GM21717 (cell line): ENCODE data around the gene ZNF318.

Experiments used
- ATAC-seq: cut with Tn5 transposase; IDR thresholded peaks from one replicate; pipeline ENCODE4 v1.9.1; 2021; ENCODE audit warnings: mild to moderate bottlenecking, moderate library complexity; ENCODE audit not compliant: unreplicated experiment

Gene ZNF318

GRCh38 chr6:43301081-43301870 is 68.2 kb downstream of the ZNF318 start:
- no peak for ATAC-seq

DNA sequence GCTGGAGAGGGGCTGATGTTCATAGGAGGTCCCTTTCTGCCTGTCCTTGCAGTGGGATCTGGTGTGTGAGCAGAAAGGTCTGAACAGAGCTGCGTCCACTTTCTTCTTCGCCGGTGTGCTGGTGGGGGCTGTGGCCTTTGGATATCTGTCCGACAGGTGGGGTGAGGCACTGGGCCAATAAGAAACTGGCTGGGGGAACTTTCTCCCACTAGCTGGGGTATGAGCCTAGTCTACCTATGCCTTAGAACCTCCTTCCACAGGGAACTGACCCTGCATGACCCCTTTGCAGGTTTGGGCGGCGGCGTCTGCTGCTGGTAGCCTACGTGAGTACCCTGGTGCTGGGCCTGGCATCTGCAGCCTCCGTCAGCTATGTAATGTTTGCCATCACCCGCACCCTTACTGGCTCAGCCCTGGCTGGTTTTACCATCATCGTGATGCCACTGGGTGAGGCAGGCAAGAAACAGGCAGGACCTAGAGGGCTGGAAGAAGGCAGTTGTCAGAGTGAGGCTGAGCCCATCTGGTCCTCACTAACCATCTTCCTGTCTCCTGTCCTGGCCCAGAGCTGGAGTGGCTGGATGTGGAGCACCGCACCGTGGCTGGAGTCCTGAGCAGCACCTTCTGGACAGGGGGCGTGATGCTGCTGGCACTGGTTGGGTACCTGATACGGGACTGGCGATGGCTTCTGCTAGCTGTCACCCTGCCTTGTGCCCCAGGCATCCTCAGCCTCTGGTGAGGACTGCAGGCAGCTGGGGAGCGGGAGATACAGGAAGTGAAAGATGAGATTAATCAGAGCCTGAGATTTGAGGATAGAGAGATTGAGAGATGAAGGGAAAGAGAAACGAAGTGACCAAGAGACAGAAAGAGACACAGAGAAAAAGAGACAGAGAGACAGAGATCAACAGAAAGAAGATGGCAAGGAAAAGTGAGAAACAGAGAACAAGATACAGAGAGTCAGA is 69.8 kb downstream of the ZNF318 start:
- no peak for ATAC-seq

GRCh38 chr6:43298565-43299337 is 70.7 kb downstream of the ZNF318 start:
- no peak for ATAC-seq

DNA sequence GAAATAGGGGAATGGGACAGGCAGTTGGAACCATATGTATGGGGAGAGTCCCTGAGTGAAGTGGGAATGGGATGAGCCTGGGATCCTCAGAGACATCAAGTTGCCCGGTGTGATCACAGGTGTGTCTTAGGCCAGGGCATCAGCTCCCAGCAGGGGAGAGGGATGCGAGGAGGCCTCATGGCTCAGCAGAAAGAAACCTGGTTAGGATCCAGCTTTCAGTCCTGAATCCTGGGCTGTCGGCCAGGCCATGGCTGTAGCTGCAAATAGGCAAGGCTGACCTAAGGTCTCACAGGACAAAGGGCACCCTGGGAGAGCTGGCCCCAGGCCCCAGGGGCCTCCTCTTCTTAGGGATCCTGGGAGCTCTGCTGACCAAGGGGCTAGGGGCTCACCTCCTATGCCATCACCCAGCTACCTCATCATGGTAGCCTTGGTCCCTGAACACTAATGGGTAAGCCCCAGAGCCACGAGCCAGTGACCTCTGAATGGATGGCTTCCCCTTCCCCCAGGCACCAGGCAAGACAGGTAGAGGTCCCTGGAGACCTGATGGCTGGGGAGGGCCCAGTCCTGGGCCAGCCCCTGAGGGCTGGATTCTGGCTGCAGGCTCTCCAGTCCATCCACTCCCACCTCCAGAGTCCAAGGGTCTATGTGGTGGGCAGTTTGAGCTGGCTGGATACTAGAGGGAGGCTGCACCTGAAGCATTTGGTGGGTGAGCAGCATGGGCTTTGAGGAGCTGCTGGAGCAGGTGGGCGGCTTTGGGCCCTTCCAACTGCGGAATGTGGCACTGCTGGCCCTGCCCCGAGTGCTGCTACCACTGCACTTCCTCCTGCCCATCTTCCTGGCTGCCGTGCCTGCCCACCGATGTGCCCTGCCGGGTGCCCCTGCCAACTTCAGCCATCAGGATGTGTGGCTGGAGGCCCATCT is 71.5 kb downstream of the ZNF318 start, which contains the start of gene SLC22A7:
Gene SLC22A7 (plus strand): TSS at position 617 of the 921 bp plus-strand sequence. CDS start 99 bp downstream, at position 716.
- no peak for ATAC-seq

GRCh38 chr6:43296780-43297497 is 72.5 kb downstream of the ZNF318 start:
- ATAC-seq, result no peak

GRCh38 chr6:43295456-43295855 is 74.0 kb downstream of the ZNF318 start:
- ATAC-seq, result no peak

DNA sequence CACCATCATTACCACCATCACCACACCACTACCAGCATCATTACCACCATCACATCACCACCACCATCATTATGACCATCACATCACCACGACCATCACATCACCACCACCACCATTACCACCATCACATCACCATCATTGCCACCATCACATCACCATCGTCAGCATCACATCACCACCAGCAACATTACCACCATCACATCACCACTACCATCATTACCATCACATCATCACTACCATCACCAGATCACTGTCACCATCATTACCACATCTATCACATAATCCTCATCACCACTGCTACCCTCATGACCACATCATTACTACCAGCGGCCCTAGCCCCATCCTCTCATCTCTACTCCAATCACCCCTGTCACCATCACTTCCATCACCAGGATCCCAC is 74.9 kb downstream of the ZNF318 start:
- ATAC-seq, result no peak

- no peak for ATAC-seq
Measured at GRCh38 chr6:43293698-43294097, 75.7 kb downstream of the ZNF318 start.

- ATAC-seq, result no peak
Measured at GRCh38 chr6:43292763-43293318, 76.6 kb downstream of the ZNF318 start.

DNA sequence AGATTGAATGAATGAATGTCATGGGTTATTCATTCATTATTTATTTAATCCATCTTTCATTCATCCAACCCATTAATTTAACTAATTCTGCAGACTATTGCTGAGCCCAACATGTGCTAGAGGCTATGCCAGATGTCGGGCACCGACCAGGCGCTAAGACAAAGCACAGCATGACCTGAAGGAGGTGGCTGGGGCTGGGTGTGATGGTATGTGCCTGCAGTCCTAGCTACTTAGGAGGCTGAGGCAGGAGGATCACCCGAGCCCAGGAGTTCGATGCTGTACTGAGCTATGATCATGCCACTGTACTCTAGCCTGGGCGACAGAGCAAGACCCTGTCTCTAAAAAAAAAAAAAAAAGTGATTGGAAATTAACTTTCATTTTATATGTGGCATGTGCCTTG is 77.1 kb downstream of the ZNF318 start:
- no peak for ATAC-seq

DNA sequence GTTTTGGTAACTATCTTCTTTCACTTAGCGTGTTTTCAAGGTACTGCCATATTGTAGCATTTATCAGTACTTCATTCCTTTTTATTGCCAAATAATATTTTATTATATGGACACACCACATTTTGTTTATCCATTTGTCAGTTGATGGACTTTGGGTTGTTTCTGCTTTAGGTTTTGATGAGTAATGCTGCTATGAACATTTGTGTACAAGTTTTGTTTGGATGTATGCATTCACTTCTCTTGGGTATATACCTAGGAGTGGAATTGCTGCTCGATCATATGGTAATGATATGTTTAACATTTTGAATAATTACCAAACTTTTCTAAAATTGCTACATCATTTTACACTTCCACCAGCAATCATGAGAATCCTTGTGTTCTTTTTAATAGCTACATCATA is 77.7 kb downstream of the ZNF318 start:
- no peak for ATAC-seq

DNA sequence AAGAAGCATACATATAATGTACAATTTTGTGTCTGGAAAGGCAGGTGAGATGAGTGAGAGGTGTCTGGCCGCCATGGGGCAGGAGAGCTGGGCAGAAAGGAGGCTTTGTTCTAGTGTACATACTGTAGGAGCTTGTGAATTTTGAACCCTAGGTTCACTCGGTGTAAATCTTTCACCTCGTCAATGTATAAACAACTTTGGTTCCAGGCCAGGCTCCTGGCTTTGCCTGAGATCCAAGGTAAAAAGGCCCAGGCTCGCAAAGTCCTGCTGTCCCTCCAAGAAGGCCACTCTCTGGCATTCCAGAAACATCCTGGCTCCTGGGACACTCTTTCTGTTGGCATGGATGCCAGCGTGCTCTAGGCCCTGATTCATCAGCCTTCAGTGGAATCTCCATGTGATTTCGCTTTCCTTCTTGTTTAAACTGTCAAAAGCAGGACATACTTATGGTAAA is 78.5 kb downstream of the ZNF318 start:
- ATAC-seq, result no peak

- ATAC-seq, result no peak
Measured at GRCh38 chr6:43290339-43290904, 79.0 kb downstream of the ZNF318 start.

- ATAC-seq, result no peak
Measured at GRCh38 chr6:43287717-43288679, 81.4 kb downstream of the ZNF318 start.

GRCh38 chr6:43286980-43287716 is 82.3 kb downstream of the ZNF318 start:
- ATAC-seq, result no peak

DNA sequence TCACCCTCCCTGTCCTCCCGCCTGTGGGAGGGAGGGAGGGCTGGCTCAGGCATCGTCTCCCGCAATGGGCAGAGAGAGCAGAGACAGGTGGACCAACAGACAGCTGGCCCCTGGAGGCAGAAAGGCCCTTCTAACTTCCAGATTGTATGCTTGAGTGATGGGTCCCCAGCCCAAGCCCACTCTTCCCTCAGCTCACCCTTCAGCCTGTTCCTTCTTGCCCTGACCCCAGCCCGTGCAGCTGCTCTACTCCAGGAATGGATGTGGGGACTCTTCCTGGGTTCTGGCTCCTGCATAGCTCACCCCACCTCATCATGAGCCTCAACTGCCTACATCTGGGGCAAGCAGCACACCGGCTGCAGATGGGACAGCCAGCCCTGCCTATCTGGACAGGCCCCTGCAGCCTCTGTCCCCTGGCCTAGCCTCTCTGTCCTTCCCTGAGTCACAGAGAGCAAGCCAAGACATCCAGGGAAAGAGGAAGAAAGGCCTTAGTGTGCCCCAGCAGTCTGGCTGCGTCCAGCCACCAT is 82.9 kb downstream of the ZNF318 start:
- no peak for ATAC-seq
